Fibroblast of mammary gland (primary cell): ENCODE data around the gene CEP250.

Source experiments
- DNase-seq: peaks from one replicate; pipeline ENCODE4 v3.0.0-alpha.2; 2010; ENCODE audit warnings: low read depth
- H3K4me3 ChIP-seq: 2 replicates; pipeline ENCODE4 v1.5.1; 2011; ENCODE audit warnings: low read depth, mild to moderate bottlenecking, low read length, moderate library complexity; ENCODE audit not compliant: control insufficient read depth
- CTCF ChIP-seq: conservative IDR thresholded peaks from 2 replicates; pipeline ENCODE4 v1.5.1; 2011; ENCODE audit warnings: low read depth, low read length, inconsistent platforms; ENCODE audit not compliant: control insufficient read depth, insufficient read depth

CEP250 gene

GRCh38 chr20:35503841-35504561 is 48.6 kb downstream of the CEP250 start:
- no peak for DNase-seq
- TF ChIP-seq CTCF: no peak
- no peak overlapping the region for H3K4me3 ChIP-seq

GRCh38 chr20:35504751-35505150 is 49.4 kb downstream of the CEP250 start:
- DNase-seq: no peak
- H3K4me3 ChIP-seq: no peak overlapping the region
- TF ChIP-seq CTCF: no peak

GRCh38 chr20:35506179-35506578 is 50.8 kb downstream of the CEP250 start:
- TF ChIP-seq CTCF: no peak
- peak; percentile 11 for DNase-seq
- no peak overlapping the region for H3K4me3 ChIP-seq

- TF ChIP-seq CTCF: no peak
- peak; percentile 24 for DNase-seq
- H3K4me3 ChIP-seq: no peak overlapping the region
Measured at GRCh38 chr20:35506872-35507638, 51.7 kb downstream of the CEP250 start.

- no peak overlapping the region for H3K4me3 ChIP-seq
- DNase-seq: no peak
- TF ChIP-seq CTCF: no peak
Measured at GRCh38 chr20:35508493-35509218, 53.3 kb downstream of the CEP250 start.

- no peak for DNase-seq
- no peak overlapping the region for H3K4me3 ChIP-seq
- no peak for TF ChIP-seq CTCF
Measured at GRCh38 chr20:35510951-35511735, 55.7 kb downstream of the CEP250 start.
